HCT116 (cell line): ENCODE measurements around the gene CDK2AP2.

Source experiments
- CTCF ChIP-seq, 3 experiments: fragments of 200-600 bp in 1 of 3; sonication (generic) in 1 of 3; IDR thresholded peaks in 2 of 3; conservative IDR thresholded peaks in 1 of 3; 2 replicates each; pipeline ENCODE4 v1.5.1; 2012 to 2017; ENCODE audit warnings: low read depth in 2 of 3, low read length in 2 of 3, antibody characterized with exemption in 1 of 3, borderline replicate concordance in 1 of 3, control low read depth in 1 of 3, mild to moderate bottlenecking in 1 of 3, mixed read lengths in 1 of 3, mixed run types in 1 of 3, moderate library complexity in 1 of 3; ENCODE audit not compliant: insufficient read depth in 1 of 3
- EZH2phosphoT487 ChIP-seq: fragments of 200-600 bp; IDR thresholded peaks from 2 replicates; pipeline ENCODE4 v1.6.1; 2018; ENCODE audit warnings: antibody characterized with exemption, borderline replicate concordance
- POLR2A ChIP-seq: IDR thresholded peaks from 2 replicates; pipeline ENCODE4 v1.7.0; 2011; ENCODE audit warnings: borderline replicate concordance; ENCODE audit not compliant: insufficient read depth, insufficient read length; ENCODE audit errors: extremely low read depth
- SIN3A ChIP-seq: IDR thresholded peaks from 2 replicates; pipeline ENCODE4 v1.6.1; 2012; ENCODE audit warnings: low read depth

GRCh38 chr11:67505605-67506396 is 2.2 kb downstream of the CDK2AP2 start:
- TF ChIP-seq CTCF (IDR thresholded peaks at IDR 0.05 in 2 of 3, conservative IDR thresholded peaks at IDR 0.05 in 1 of 3; ENCODE audit: borderline replicate concordance in 1 of 3, insufficient read depth in 1 of 3, low read depth in 2 of 3, low read length in 2 of 3) (peak in 2 of 3 experiments; percentile 94 to 99; a peak in 4 of 6 replicates), POLR2A (no peak), EZH2phosphoT487 (no peak), SIN3A (no peak)
